Ascending aorta (tissue), 2 donors: ENCODE measurements around the gene ADK. TPM values are rescaled to one million over a fixed set of nuclear protein-coding genes. Genes with fewer than 3 reads are reported as not detected.

Source experiments
- DNase-seq, 2 donors: peaks; one replicate each; pipeline ENCODE4 v3.0.0-alpha.2; 2019; ENCODE audit warnings: low spot score in 2 of 2
- H3K27ac ChIP-seq, 2 donors: fragments of 200-600 bp; sonication (generic); one replicate each; pipeline ENCODE4 v1.5.1; 2016 to 2017; ENCODE audit warnings: mild to moderate bottlenecking in 1 of 2
- H3K27me3 ChIP-seq: fragments of 200-600 bp; sonication (generic); one replicate; pipeline ENCODE4 v1.5.1; 2017
- H3K36me3 ChIP-seq, 2 donors: fragments of 200-600 bp; sonication (generic); one replicate each; pipeline ENCODE4 v1.5.1; 2016
- H3K4me1 ChIP-seq, 2 donors: fragments of 200-600 bp; sonication (generic); one replicate each; pipeline ENCODE4 v1.5.1; 2016 to 2017; ENCODE audit warnings: mild to moderate bottlenecking in 1 of 2
- H3K4me3 ChIP-seq, 2 donors: fragments of 200-600 bp; sonication (generic); one replicate each; pipeline ENCODE4 v1.5.1; 2016 to 2017; ENCODE audit warnings: mild to moderate bottlenecking in 1 of 2
- H3K9me3 ChIP-seq, 2 donors: fragments of 200-600 bp; sonication (generic); one replicate each; pipeline ENCODE4 v1.5.1; 2016
- CTCF ChIP-seq, 3 experiments: fragments of 200-600 bp in 2 of 3; fragments of 450-650 bp in 1 of 3; sonication (generic) in 2 of 3; IDR thresholded peaks; one replicate each; pipeline ENCODE4 v1.5.1; 2016 to 2019; ENCODE audit warnings: antibody characterized with exemption in 3 of 3, mild to moderate bottlenecking in 1 of 3, moderate library complexity in 1 of 3
- intact Hi-C: fragments of 100-400 bp; cut with DNase I; formaldehyde crosslinking; loops from one replicate; pipeline ENCODE4 v1.15.1; 2023
- total RNA-seq: library from RNA; depleted of rRNA; stranded (reverse); fragments of >200 nt; gene quantifications from one replicate; pipeline ENCODE4 v1.1.0, GENCODE V29; 2016

ADK gene
- total RNA-seq, 1 donor from 2014 or later = 2.4 TPM

GRCh38 chr10:74433595-74433956 lies 282.6 kb downstream of the ADK start:
- TF ChIP-seq CTCF (IDR thresholded peaks at IDR 0.05) = no peak
- no peaks in the 10 kb centered on the region for H3K9me3 ChIP-seq
- H3K4me3 ChIP-seq = no peak overlapping the region
- intact Hi-C loops = no loop called here
- no peak overlapping the region for H3K27ac ChIP-seq
- H3K4me1 ChIP-seq = no peaks in the 10 kb centered on the region
- DNase-seq = no peak
- H3K27me3 ChIP-seq = no peaks in the 10 kb centered on the region
- H3K36me3 ChIP-seq = no peaks in the 10 kb centered on the region

- H3K36me3 ChIP-seq = no peaks in the 10 kb centered on the region
- TF ChIP-seq CTCF (IDR thresholded peaks at IDR 0.05) = no peak
- intact Hi-C loops = no loop called here
- no peaks in the 10 kb centered on the region for H3K4me1 ChIP-seq
- H3K4me3 ChIP-seq = no peak overlapping the region
- no peak for DNase-seq
- no peaks in the 10 kb centered on the region for H3K27me3 ChIP-seq
- no peak overlapping the region for H3K27ac ChIP-seq
- H3K9me3 ChIP-seq = no peaks in the 10 kb centered on the region
These were observed 283.0 kb downstream of the ADK start for GRCh38 chr10:74433993-74434392.

- Histone ChIP-seq H3K4me3 (no peak overlapping the region), H3K27me3 (no peaks in the 10 kb centered on the region), H3K27ac (no peak overlapping the region), H3K9me3 (no peaks in the 10 kb centered on the region), H3K4me1 (no peaks in the 10 kb centered on the region), H3K36me3 (no peaks in the 10 kb centered on the region)
- TF ChIP-seq CTCF (IDR thresholded peaks at IDR 0.05) = no peak
- DNase-seq = no peak
- intact Hi-C loops = no loop called here
These were observed 283.5 kb downstream of the ADK start for GRCh38 chr10:74434547-74434946.

GRCh38 chr10:74436523-74437170 lies 285.6 kb downstream of the ADK start:
- Histone ChIP-seq H3K27me3 (no peaks in the 10 kb centered on the region), H3K4me1 (no peaks in the 10 kb centered on the region), H3K36me3 (no peaks in the 10 kb centered on the region), H3K4me3 (no peak overlapping the region), H3K9me3 (no peaks in the 10 kb centered on the region), H3K27ac (no peak overlapping the region)
- TF ChIP-seq CTCF (IDR thresholded peaks at IDR 0.05) = no peak
- intact Hi-C loops = no loop called here
- DNase-seq = no peak

- Histone ChIP-seq H3K4me1 (no peaks in the 10 kb centered on the region), H3K4me3 (no peak overlapping the region), H3K9me3 (no peaks in the 10 kb centered on the region), H3K36me3 (no peaks in the 10 kb centered on the region), H3K27ac (no peak overlapping the region), H3K27me3 (no peaks in the 10 kb centered on the region)
- DNase-seq = no peak
- TF ChIP-seq CTCF (IDR thresholded peaks at IDR 0.05) = no peak
- intact Hi-C loops = no loop called here
These were observed 286.8 kb downstream of the ADK start for GRCh38 chr10:74437822-74438221.

GRCh38 chr10:74439213-74439612 lies 288.2 kb downstream of the ADK start:
- H3K27me3 ChIP-seq = no peaks in the 10 kb centered on the region
- TF ChIP-seq CTCF (IDR thresholded peaks at IDR 0.05) = no peak
- H3K4me1 ChIP-seq = no peaks in the 10 kb centered on the region
- no peaks in the 10 kb centered on the region for H3K9me3 ChIP-seq
- no peak for DNase-seq
- no peak overlapping the region for H3K27ac ChIP-seq
- no peak overlapping the region for H3K4me3 ChIP-seq
- H3K36me3 ChIP-seq = no peaks in the 10 kb centered on the region
- intact Hi-C loops = no loop called here
